Measurements from ENCODE around the gene PIGN. TPM values are rescaled to one million over a fixed set of nuclear protein-coding genes. Genes with fewer than 3 reads are reported as not detected.
A peak's percentile ranks its signal among the peaks of the same experiment; 100 is the strongest.

The PIGN gene
- total and polyA plus RNA-seq, 2 donors (not counting 3 experiments of a cell fraction or from before 2014, with no cell fraction given) = 13.7 to 26.1 TPM

DNA sequence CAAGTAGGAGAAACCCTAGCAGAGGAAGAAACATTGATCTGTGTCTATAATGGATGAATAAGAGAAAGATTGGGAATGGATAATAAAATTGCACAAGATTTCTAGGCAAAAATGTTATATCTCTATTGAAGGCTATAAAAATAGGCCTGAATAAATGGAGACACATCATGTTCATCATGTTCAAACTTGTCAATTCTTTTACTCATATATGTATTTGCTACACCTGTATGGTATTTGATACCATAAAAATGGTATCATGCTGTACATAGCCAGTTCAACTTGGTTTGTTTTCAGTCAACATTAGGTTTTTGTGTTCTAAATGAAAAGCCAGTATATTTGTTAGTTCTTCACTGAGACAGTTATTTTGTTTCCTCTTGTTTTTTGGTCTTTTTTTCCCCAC is 161.9 kb downstream of the PIGN start:
- dilution Hi-C loops (cut with MboI; ENCODE audit: extremely low pct_ligation_motif_present, low sequenced_read_pairs) (no loop called here), intact Hi-C loops (cut with micrococcal nuclease) (no loop called here)
- Histone ChIP-seq H3K79me2 (ENCODE audit: control insufficient read depth, insufficient read depth, low read length) (no peaks in the 10 kb centered on the region), H3K4me3 (replicated peaks in 1 of 3; ENCODE audit: insufficient read depth in 1 of 3, low read depth in 1 of 3, low read length in 3 of 3) (no peak overlapping the region), H3K27me3 (ENCODE audit: control insufficient read depth in 2 of 2, insufficient read depth in 2 of 2, low read length in 2 of 2) (no peaks in the 10 kb centered on the region), H3K9me3 (replicated peaks; ENCODE audit: control insufficient read depth, insufficient read depth, low read length) (no peaks in the 10 kb centered on the region), H3K27ac (ENCODE audit: insufficient read depth, low read depth, low read length) (no peak overlapping the region), H4K20me1 (replicated peaks; ENCODE audit: control insufficient read depth, extremely low read depth, insufficient read depth, low read length) (no peaks in the 10 kb centered on the region), H3K36me3 (ENCODE audit: control insufficient read depth in 2 of 2, extremely low read depth in 1 of 2, insufficient read depth in 2 of 2, low read length in 2 of 2) (no peaks in the 10 kb centered on the region), H2AFZ (ENCODE audit: low read depth, low read length) (no peak overlapping the region), H3K9ac (replicated peaks; ENCODE audit: extremely low read depth, insufficient read depth, low read length) (no peak overlapping the region), H3K9me1 (replicated peaks; ENCODE audit: control insufficient read depth, extremely low read depth, insufficient read depth, low read length) (no peaks in the 10 kb centered on the region), H3K4me2 (ENCODE audit: insufficient read depth, low read length) (no peak overlapping the region), H3K4me1 (ENCODE audit: control insufficient read depth, extremely low read depth, insufficient read depth, low read length) (peaks cover 2% of the 10 kb centered on the region)
- no peak for DNase-seq (ENCODE audit: low read depth, low spot score)
- FAIRE-seq = peak; percentile 12
- POLR2A ChIA-PET = no interaction called here
- CTCF ChIA-PET = interaction anchor here (1.3 kb wide), 1 partner anchor 34 kb away, joined by 3 read pairs; no protein-coding TSS in a partner anchor
- no TSS peak for BruUV-seq (replicated peaks)
- TF ChIP-seq POLR2A (IDR thresholded peaks at IDR 0.05; ENCODE audit: low read depth, low read length) = no peak
- no peak for TF ChIP-seq FOS (IDR thresholded peaks at IDR 0.05; ENCODE audit: borderline replicate concordance, insufficient read depth, low read length)
- no peak for TF ChIP-seq MYC (IDR thresholded peaks at IDR 0.05; ENCODE audit: low read depth, low read length)
- TF ChIP-seq JUN (IDR thresholded peaks at IDR 0.05; ENCODE audit: borderline replicate concordance, insufficient read depth, insufficient read length, low read depth) = no peak
- TF ChIP-seq EZH2 (IDR thresholded peaks at IDR 0.05; ENCODE audit: borderline replicate concordance, low read depth, low read length, severe bottlenecking) = no peak
- no peak for TF ChIP-seq CTCF (IDR thresholded peaks at IDR 0.05; ENCODE audit: extremely low read depth in 1 of 2, insufficient read depth in 1 of 2, low read depth in 1 of 2, low read length in 2 of 2)
- no peak for TF ChIP-seq MAX (IDR thresholded peaks at IDR 0.05; ENCODE audit: insufficient read depth, insufficient read length)
- no peak for TF ChIP-seq GATA2 (IDR thresholded peaks at IDR 0.05; ENCODE audit: insufficient read depth, insufficient read length, low read depth, low read length)

Measured in endothelial cell of umbilical vein (primary cell).